Neural cell (in vitro differentiated cells): ENCODE data around the gene PXMP2. TPM values are rescaled to one million over a fixed set of nuclear protein-coding genes. Genes with fewer than 3 reads are reported as not detected.

Source experiments
- H2AFZ ChIP-seq: fragments of 200-600, 300-800 bp; sonication (generic), shearing (Covaris generic); 2 replicates; pipeline ENCODE4 v1.6.0; 2014; ENCODE audit warnings: low read depth, mild to moderate bottlenecking, antibody characterized with exemption, low read length, moderate library complexity
- H3F3A ChIP-seq: fragments of 200-600 bp; shearing (Covaris generic); 2 replicates; pipeline ENCODE4 v1.6.1; 2016; ENCODE audit warnings: mild to moderate bottlenecking, moderate library complexity, mixed read lengths, antibody characterized with exemption, low read length; ENCODE audit not compliant: insufficient read depth, poor library complexity, severe bottlenecking
- H3K27ac ChIP-seq: fragments of 200-600, 300-800 bp; sonication (generic), shearing (Covaris generic); 2 replicates; pipeline ENCODE4 v1.5.1; 2014; ENCODE audit warnings: mild to moderate bottlenecking, low read length, moderate library complexity
- H3K27me3 ChIP-seq: fragments of 300-800, 200-600 bp; sonication (generic), shearing (Covaris generic); 2 replicates; pipeline ENCODE4 v1.6.0; 2014; ENCODE audit warnings: mild to moderate bottlenecking, low read depth, low read length, moderate library complexity; ENCODE audit not compliant: insufficient read depth
- H3K36me3 ChIP-seq: fragments of 300-800, 200-600 bp; sonication (generic), shearing (Covaris generic); 2 replicates; pipeline ENCODE4 v1.5.1; 2014; ENCODE audit warnings: mild to moderate bottlenecking, antibody characterized with exemption, low read length, moderate library complexity; ENCODE audit not compliant: insufficient read depth
- H3K4me2 ChIP-seq: fragments of 300-800, 200-600 bp; sonication (generic), shearing (Covaris generic); 2 replicates; pipeline ENCODE4 v1.6.0; 2014; ENCODE audit warnings: mild to moderate bottlenecking, low read length
- H3K4me3 ChIP-seq: fragments of 300-800, 200-600 bp; sonication (generic), shearing (Covaris generic); 2 replicates; pipeline ENCODE4 v1.5.1; 2014; ENCODE audit warnings: mild to moderate bottlenecking, low read length, moderate library complexity
- H3K79me2 ChIP-seq: fragments of 200-600 bp; shearing (Covaris generic); replicated peaks from 2 replicates; pipeline ENCODE4 v1.6.0; 2014; ENCODE audit warnings: mild to moderate bottlenecking, low read length, moderate library complexity; ENCODE audit not compliant: insufficient read depth
- H3K9ac ChIP-seq: fragments of 300-800, 200-600 bp; sonication (generic), shearing (Covaris generic); 2 replicates; pipeline ENCODE4 v1.6.1; 2016; ENCODE audit warnings: mild to moderate bottlenecking, low read length, mixed read lengths
- H3K9me2 ChIP-seq: fragments of 200-600 bp; shearing (Covaris generic); 2 replicates; pipeline ENCODE4 v1.6.1; 2016; ENCODE audit warnings: mild to moderate bottlenecking, low read length, mixed read lengths; ENCODE audit not compliant: insufficient read depth
- H3K9me3 ChIP-seq: fragments of 200-600, 300-800 bp; sonication (generic), shearing (Covaris generic); 2 replicates; pipeline ENCODE4 v1.6.1; 2016; ENCODE audit warnings: mild to moderate bottlenecking, mixed run types, low read length, moderate library complexity, mixed read lengths
- H4K20me1 ChIP-seq: fragments of 200-600 bp; shearing (Covaris generic); 2 replicates; pipeline ENCODE4 v1.6.1; 2016; ENCODE audit warnings: mild to moderate bottlenecking, mixed run types; ENCODE audit not compliant: insufficient read depth
- CTCF ChIP-seq: fragments of 450-650 bp; IDR thresholded peaks from 2 replicates; pipeline ENCODE4 v1.5.1; 2014; ENCODE audit warnings: antibody characterized with exemption, mild to moderate bottlenecking, moderate library complexity; ENCODE audit not compliant: poor library complexity, severe bottlenecking
- EP300 ChIP-seq: fragments of 450-650 bp; conservative IDR thresholded peaks from 2 replicates; pipeline ENCODE4 v1.6.1; 2014; ENCODE audit warnings: antibody characterized with exemption, mild to moderate bottlenecking, moderate library complexity; ENCODE audit not compliant: poor library complexity, severe bottlenecking
- EZH2 ChIP-seq: fragments of 200-600, 300-800 bp; shearing (Covaris generic), sonication (generic); IDR thresholded peaks from 2 replicates; pipeline ENCODE4 v1.6.1; 2014; ENCODE audit warnings: antibody characterized with exemption, low read length, borderline replicate concordance, mild to moderate bottlenecking; ENCODE audit not compliant: insufficient read depth, poor library complexity, severe bottlenecking
- MXI1 ChIP-seq: fragments of 450-650 bp; conservative IDR thresholded peaks from 2 replicates; pipeline ENCODE4 v1.6.1; 2014; ENCODE audit warnings: antibody characterized with exemption, mild to moderate bottlenecking; ENCODE audit not compliant: poor library complexity, severe bottlenecking
- POLR2AphosphoS5 ChIP-seq: IDR thresholded peaks from 2 replicates; pipeline ENCODE4 v1.6.1; 2012
- RAD21 ChIP-seq: fragments of 450-650 bp; conservative IDR thresholded peaks from 2 replicates; pipeline ENCODE4 v1.6.1; 2014; ENCODE audit warnings: antibody characterized with exemption, mild to moderate bottlenecking, moderate library complexity
- SMC3 ChIP-seq: fragments of 450-650 bp; conservative IDR thresholded peaks from 2 replicates; pipeline ENCODE4 v1.6.1; 2014; ENCODE audit warnings: antibody characterized with exemption, mild to moderate bottlenecking, moderate library complexity; ENCODE audit not compliant: poor library complexity
- TAF1 ChIP-seq: IDR thresholded peaks from 2 replicates; pipeline ENCODE4 v1.6.1; 2012; ENCODE audit warnings: low read depth
- polyA plus RNA-seq: library from polyadenylated mRNA; depleted of rRNA; stranded (reverse); fragments of >200 nt; gene quantifications from 2 replicates; pipeline ENCODE4 v1.2.3, GENCODE V29; 2014
- TF ChIP-seq, protein P1 (sequence below): IDR thresholded peaks from 2 replicates; pipeline ENCODE4 v1.6.1; 2012; ENCODE audit warnings: borderline replicate concordance

The PXMP2 gene
- polyA plus RNA-seq, 1 donor from 2014 or later = 95.8 TPM

DNA sequence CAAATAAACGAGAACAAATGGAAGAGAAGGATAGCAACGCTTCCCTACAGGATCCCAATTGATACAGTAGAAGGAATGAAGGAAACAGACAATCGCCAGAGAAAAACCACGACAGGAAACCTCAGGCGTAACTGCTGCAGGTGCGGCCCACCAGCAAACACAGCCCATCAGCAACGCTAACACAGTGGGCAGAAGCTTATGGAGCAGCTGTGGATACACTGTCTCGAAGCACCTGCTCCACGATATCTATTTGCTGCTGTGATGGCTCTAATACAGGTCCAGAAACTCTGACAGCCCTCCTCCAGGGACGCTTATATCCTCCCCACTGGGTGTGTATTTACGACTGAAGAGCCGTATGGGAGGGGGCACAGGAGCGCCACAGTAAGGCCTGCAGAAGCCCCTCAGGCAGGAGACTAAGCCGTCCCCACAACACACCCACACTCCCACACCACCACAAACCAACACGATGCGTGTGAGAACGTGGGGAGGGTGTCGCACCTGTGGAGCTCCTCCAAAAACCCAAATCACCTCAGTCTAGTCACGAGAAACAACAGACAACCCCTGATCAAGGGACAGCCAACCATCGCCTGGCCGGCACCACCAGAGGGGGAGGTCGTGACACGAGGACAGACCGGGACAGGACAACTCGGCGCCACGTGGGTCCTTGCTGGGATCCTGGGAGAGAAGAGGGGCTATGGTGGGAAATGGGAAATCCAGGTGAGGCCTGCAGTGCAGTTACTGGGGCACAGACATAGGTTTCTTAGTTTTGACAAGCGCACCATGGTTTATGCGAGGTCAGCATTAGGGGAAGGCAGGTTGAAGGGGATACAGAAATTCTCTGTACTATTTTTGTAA is 24.3 kb upstream of the PXMP2 start:
- Histone ChIP-seq H4K20me1 (no peaks in the 10 kb centered on the region), H3K27me3 (no peaks in the 10 kb centered on the region), H3K36me3 (no peaks in the 10 kb centered on the region), H3K4me2 (no peak overlapping the region), H3K9me2 (no peaks in the 10 kb centered on the region), H3K9me3 (no peaks in the 10 kb centered on the region), H3K4me3 (no peak overlapping the region), H3F3A (no peaks in the 10 kb centered on the region), H3K9ac (no peak overlapping the region), H2AFZ (no peak overlapping the region), H3K27ac (no peak overlapping the region), H3K79me2 (no peaks in the 10 kb centered on the region)
- no peak for TF ChIP-seq EZH2
- TF ChIP-seq TAF1 = no peak
- no peak for TF ChIP-seq RAD21
- no peak for TF ChIP-seq CTCF
- no peak for TF ChIP-seq EP300
- no peak for TF ChIP-seq MXI1
- no peak for TF ChIP-seq SMC3
- TF ChIP-seq POLR2AphosphoS5 = no peak
- TF ChIP-seq, protein P1, sequence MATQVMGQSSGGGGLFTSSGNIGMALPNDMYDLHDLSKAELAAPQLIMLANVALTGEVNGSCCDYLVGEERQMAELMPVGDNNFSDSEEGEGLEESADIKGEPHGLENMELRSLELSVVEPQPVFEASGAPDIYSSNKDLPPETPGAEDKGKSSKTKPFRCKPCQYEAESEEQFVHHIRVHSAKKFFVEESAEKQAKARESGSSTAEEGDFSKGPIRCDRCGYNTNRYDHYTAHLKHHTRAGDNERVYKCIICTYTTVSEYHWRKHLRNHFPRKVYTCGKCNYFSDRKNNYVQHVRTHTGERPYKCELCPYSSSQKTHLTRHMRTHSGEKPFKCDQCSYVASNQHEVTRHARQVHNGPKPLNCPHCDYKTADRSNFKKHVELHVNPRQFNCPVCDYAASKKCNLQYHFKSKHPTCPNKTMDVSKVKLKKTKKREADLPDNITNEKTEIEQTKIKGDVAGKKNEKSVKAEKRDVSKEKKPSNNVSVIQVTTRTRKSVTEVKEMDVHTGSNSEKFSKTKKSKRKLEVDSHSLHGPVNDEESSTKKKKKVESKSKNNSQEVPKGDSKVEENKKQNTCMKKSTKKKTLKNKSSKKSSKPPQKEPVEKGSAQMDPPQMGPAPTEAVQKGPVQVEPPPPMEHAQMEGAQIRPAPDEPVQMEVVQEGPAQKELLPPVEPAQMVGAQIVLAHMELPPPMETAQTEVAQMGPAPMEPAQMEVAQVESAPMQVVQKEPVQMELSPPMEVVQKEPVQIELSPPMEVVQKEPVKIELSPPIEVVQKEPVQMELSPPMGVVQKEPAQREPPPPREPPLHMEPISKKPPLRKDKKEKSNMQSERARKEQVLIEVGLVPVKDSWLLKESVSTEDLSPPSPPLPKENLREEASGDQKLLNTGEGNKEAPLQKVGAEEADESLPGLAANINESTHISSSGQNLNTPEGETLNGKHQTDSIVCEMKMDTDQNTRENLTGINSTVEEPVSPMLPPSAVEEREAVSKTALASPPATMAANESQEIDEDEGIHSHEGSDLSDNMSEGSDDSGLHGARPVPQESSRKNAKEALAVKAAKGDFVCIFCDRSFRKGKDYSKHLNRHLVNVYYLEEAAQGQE = no peak

DNA sequence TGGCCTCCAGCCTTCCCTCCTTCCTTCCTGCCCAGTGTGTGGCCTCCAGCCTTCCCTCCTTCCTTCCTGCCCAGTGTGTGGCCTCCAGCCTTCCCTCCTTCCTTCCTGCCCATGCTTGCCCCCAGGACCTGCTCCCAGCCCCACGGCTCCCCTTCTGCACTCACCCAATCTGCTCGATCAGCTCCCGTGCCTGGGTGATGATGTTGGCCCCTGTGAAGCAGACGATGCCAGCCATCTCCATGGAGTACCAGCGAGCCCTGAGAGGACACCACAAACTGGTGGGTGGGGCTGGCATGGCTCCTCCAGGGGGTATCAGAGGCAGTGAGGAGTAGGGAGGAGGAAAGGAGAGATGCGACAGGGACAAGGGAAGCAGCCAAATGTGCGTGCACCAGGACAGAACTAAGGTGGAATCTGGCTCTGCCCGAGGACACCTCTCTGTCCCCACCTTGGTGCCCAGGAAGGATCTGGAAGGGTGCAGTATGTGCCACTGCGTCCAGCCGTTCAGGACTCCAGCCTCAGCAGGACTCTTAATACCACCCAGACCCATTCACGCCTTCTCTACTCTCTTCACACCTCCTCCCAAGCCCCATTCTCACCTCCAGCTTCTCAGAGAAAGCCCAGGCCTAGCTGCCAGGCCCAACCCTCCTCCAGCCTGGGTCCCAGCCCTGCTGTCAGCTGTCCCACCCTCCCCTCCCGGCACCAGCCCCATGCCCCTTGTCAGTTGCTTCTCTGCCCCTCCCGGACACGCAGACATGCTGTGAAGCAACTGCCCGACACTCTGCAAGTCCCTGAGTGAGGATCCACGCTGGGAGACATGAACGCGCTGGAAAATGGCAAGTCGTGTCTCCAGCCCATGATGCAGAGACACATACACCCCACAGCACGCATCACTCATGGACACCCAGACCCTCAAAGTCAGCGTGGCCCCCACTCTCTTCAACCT is 22.9 kb upstream of the PXMP2 start:
- Histone ChIP-seq H3K36me3 (no peaks in the 10 kb centered on the region), H3K27ac (no peak overlapping the region), H3K4me2 (no peak overlapping the region), H3K79me2 (no peaks in the 10 kb centered on the region), H3K4me3 (no peak overlapping the region), H3K9me3 (no peaks in the 10 kb centered on the region), H4K20me1 (no peaks in the 10 kb centered on the region), H3K27me3 (no peaks in the 10 kb centered on the region), H2AFZ (no peak overlapping the region), H3K9ac (no peak overlapping the region), H3K9me2 (no peaks in the 10 kb centered on the region), H3F3A (no peaks in the 10 kb centered on the region)
- TF ChIP-seq, protein P1 = no peak
